GM12801 (cell line): ENCODE data around the gene SIK3.

Source experiments
- TF ChIP-seq, protein P1 (sequence below): IDR thresholded peaks from one replicate; pipeline ENCODE4 v1.5.1; 2011; ENCODE audit warnings: control low read depth; ENCODE audit not compliant: insufficient read length; ENCODE audit errors: extremely low read depth

The SIK3 gene

DNA sequence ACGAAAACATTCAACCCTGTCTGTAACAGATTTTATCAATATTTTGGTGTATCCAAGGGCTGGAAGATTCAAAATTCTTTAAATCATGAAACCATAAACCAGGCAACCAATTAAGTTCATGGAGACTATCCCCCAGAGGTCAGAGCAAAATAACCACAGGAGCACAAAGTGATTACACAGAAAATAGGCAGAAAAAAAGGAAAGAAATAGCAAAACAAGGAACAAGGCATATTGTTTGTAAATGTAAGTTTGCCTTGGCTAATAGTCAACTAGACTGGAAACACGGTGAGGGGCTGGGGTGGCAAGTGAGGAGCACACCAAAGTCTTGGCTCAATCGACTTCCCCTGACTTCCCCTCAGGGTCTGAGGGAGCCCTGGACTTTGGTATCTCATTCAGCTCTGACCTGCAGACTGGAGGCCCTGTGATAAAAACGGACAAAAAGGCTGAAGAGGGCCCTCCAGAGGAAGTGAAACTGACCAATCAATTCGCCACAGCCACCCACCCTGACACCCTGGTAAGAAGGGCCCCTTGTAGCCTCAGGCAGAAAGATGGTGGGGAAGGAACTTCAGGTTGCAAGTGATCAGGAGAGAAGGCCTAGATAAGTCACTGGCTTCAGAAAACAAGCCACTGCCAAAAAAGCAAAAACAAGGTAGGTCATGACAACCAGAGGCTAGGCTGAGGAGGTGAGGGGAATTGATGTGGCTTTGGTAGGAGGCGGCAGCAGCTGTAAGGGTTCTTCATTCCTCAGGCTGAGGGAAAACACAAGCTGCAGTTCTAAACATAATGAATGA lies 1.8 kb downstream of the SIK3 start:
- TF ChIP-seq, protein P1, sequence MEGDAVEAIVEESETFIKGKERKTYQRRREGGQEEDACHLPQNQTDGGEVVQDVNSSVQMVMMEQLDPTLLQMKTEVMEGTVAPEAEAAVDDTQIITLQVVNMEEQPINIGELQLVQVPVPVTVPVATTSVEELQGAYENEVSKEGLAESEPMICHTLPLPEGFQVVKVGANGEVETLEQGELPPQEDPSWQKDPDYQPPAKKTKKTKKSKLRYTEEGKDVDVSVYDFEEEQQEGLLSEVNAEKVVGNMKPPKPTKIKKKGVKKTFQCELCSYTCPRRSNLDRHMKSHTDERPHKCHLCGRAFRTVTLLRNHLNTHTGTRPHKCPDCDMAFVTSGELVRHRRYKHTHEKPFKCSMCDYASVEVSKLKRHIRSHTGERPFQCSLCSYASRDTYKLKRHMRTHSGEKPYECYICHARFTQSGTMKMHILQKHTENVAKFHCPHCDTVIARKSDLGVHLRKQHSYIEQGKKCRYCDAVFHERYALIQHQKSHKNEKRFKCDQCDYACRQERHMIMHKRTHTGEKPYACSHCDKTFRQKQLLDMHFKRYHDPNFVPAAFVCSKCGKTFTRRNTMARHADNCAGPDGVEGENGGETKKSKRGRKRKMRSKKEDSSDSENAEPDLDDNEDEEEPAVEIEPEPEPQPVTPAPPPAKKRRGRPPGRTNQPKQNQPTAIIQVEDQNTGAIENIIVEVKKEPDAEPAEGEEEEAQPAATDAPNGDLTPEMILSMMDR = no peak

DNA sequence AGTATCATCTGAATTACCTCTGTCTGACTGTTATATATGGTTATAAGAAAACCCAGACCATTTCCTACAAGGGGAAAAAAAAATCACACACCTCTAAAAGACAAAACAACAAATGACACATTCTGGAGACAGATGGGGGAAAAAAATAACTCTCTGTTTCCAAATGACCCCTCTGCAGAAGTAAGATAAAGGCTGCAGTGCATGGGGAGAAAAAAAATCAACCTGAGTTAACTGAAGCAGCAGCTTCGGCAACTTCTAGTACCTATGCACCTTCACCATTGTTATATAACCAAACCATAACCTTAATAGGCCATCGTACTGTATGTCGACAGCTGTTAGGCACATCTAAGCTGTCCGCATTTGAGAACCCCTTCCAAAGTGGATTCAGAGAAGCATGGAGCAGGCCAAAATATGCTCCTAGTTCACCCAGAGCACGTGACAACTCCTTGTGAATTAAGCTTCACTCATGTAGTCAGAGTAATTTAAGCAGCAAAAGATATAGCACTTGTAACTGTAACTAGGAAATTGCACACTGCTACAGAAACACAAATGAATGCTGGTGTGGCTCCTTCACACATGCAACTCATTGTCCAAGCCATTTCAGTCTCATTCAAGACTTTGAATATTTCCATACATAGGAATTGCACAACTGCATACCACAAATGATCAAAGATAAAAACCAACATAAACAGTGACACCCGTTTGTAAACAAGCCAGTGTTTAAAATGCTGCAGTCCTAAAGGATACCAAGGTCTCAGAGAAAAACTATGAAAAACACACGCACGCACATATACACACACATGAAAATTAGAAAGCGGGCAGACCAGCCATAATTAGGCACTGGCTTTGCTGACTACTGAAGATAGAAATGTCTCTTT lies 2.7 kb downstream of the SIK3 start:
- TF ChIP-seq, protein P1 = no peak

DNA sequence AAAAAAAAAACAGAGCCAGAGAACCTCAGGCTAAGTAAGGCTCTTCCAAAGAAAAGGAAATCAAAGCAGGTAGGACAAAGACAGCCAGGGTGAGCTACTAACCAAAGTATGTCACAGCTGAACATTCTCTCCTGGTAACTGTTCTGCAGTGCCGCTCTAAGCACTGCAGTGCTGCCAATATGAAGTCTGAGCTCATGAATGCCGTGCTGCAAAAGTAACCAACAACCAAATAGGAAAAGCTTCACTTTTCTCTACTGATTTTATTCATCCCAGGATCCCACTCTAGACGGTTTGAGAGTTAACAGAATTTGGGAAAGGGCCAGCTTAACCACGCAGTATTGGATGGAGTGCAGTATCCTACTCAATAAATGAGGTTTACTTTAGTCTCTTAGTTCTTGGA lies 3.5 kb downstream of the SIK3 start:
- TF ChIP-seq, protein P1 = no peak

DNA sequence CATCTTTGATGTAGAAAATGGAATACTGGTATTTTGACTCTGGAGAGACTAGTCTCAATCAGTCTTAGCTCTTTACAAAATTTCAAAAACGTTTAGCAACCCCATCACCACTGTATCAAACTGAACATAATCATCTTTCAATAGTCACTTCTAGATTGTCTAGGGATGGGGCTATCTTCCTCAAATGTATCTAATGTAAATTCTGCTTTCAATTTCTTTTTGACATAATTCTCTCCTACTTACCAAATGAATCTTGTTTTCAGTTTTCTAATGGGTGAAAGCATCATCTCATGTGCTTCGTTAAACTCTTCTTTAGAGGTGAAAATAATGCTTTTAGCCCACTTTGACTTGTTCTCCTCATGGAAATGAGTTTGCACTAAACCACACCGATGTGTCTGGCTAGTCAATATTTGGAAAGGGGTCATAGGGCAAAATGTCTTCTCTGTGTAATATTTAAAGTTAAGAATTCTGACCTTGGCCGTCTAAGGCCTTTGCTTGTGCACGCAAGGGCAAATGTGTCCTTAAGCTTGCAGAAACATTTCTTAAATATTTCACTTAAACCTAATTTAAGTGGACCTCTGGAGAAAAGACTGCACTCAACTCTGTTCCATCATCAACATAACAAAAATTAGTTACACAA lies 5.2 kb downstream of the SIK3 start:
- TF ChIP-seq, protein P1 = no peak

DNA sequence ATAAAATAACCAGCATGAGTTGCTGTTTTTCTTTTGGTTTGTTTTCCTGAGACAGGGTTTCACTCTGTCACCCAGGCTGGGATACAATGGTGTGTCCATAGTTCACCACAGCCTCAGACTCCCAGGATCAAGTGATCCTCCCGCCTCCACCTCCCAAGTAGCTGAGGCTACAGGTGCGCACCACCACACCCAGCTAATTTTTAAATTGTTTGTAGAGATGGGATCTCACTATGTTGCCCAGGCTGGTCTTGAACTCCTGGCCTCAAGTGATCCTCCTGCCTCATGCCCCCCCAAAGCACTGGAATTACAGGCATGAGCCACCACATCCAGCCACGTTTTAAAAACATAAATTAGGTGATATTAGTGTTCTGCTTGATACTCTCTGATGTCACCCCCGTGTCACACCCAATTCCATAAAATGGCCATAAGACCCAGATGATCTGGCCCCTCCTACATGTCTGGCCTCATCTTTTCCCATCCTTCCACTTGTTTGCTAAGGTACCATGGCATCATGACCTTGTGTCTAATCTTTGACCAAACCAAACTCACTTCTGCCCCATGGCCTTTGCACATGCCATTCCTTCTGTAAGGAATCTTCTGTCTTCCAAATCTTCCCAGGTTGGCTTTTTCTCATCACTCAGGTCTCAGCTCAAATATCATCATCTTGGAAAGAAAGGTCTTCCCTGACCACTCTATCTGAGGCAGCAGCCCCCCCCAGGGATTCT lies 6.3 kb downstream of the SIK3 start:
- TF ChIP-seq, protein P1 = no peak

DNA sequence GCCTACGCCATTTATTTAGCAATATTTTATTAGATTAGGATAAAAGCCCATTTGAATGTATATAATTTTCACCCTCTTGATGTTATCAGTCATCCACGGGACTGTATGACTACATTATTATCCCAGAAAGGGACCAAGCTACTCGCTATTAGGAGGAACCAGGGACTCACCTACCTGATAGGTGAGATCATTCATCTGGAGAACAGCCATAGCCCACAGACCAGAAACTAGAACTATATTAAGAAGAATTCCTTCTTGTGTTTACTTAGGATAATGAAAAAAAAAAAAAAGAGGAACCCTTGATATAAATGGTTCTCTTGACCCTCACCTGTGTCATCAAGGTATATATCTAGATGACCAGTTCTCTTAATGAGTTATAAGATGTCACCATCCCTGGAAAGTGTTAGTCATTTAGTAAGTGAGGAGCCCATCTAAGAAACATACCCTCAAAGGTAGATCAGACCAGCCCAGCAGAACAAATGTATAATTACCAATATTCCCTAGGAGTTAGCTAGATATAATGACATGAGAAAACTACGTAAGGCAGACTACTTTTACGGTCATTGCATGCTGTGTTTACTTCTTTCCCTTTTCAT lies 8.0 kb downstream of the SIK3 start:
- TF ChIP-seq, protein P1 = no peak

DNA sequence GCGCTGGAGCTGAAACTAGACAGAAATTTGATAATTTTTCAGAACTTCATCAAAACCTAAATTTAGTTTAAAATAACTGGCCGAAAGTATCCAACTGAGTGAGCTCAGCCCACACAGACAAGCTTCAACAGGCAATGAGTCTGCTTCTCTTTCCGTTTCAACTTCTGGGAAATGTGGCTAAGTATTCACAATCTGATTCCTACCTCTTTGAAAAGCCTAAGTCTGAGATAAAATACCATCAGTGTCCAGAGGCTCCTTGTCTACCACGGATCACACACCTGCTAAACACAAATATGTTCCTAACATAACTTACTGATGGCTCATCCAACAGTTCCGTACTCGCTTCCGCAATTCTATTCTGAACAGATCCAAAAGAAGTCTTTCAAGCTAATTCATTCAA lies 8.5 kb downstream of the SIK3 start:
- TF ChIP-seq, protein P1 = no peak
